Esophagus muscularis mucosa (tissue), 3 donors: ENCODE measurements around the gene ZNF460.

Experiments used
- POLR2A ChIP-seq: fragments of 450-650 bp; IDR thresholded peaks from one replicate; pipeline ENCODE4 v1.6.1; 2017; ENCODE audit warnings: antibody characterized with exemption, moderate library complexity, mild to moderate bottlenecking, low read depth
- TF ChIP-seq, protein P1 (sequence below), 3 experiments: fragments of 200-600 bp in 2 of 3; fragments of 450-650 bp in 1 of 3; sonication (generic) in 2 of 3; IDR thresholded peaks; one replicate each; pipeline ENCODE4 v1.5.1; 2017 to 2019; ENCODE audit warnings: antibody characterized with exemption in 3 of 3, mild to moderate bottlenecking in 2 of 3, moderate library complexity in 1 of 3

- TF ChIP-seq, protein P1, sequence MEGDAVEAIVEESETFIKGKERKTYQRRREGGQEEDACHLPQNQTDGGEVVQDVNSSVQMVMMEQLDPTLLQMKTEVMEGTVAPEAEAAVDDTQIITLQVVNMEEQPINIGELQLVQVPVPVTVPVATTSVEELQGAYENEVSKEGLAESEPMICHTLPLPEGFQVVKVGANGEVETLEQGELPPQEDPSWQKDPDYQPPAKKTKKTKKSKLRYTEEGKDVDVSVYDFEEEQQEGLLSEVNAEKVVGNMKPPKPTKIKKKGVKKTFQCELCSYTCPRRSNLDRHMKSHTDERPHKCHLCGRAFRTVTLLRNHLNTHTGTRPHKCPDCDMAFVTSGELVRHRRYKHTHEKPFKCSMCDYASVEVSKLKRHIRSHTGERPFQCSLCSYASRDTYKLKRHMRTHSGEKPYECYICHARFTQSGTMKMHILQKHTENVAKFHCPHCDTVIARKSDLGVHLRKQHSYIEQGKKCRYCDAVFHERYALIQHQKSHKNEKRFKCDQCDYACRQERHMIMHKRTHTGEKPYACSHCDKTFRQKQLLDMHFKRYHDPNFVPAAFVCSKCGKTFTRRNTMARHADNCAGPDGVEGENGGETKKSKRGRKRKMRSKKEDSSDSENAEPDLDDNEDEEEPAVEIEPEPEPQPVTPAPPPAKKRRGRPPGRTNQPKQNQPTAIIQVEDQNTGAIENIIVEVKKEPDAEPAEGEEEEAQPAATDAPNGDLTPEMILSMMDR (IDR thresholded peaks at IDR 0.05), result no peak
- TF ChIP-seq POLR2A, result no peak
These were observed 10.7 kb downstream of the ZNF460 start for GRCh38 chr19:57290970-57291369.
